OCI-LY1 (cell line): ENCODE measurements around the gene C16orf74.

ENCODE experiments used
- H2AFZ ChIP-seq: fragments of 200-600 bp; sonication (generic), shearing (Covaris generic); 2 replicates; pipeline ENCODE4 v1.6.0; 2014; ENCODE audit warnings: antibody characterized with exemption, mild to moderate bottlenecking, low read length
- H3F3A ChIP-seq: fragments of 200-600 bp; sonication (generic), shearing (Covaris generic); 2 replicates; pipeline ENCODE4 v1.6.0; 2014; ENCODE audit warnings: mild to moderate bottlenecking, antibody characterized with exemption, low read length, moderate library complexity; ENCODE audit not compliant: insufficient read depth
- H3K27ac ChIP-seq: fragments of 200-600 bp; sonication (generic); 2 replicates; pipeline ENCODE4 v1.5.1; 2014; ENCODE audit warnings: low read length, mixed run types, mild to moderate bottlenecking, low read depth; ENCODE audit not compliant: poor library complexity, severe bottlenecking
- H3K27me3 ChIP-seq: fragments of 200-600 bp; sonication (generic); 2 replicates; pipeline ENCODE4 v1.6.0; 2014; ENCODE audit warnings: antibody characterized with exemption, mild to moderate bottlenecking, low read length, moderate library complexity; ENCODE audit not compliant: insufficient read depth
- H3K36me3 ChIP-seq: fragments of 200-600 bp; sonication (generic); 2 replicates; pipeline ENCODE4 v1.6.1; 2014; ENCODE audit warnings: mild to moderate bottlenecking, antibody characterized with exemption, low read length, moderate library complexity, mixed read lengths; ENCODE audit not compliant: insufficient read depth
- H3K4me1 ChIP-seq: fragments of 200-600 bp; sonication (generic); 2 replicates; pipeline ENCODE4 v1.5.1; 2014; ENCODE audit warnings: mild to moderate bottlenecking, low read length, moderate library complexity; ENCODE audit not compliant: insufficient read depth, severe bottlenecking
- H3K4me2 ChIP-seq: fragments of 200-600 bp; sonication (generic), shearing (Covaris generic); 2 replicates; pipeline ENCODE4 v1.6.1; 2014; ENCODE audit warnings: low read length
- H3K4me3 ChIP-seq: fragments of 200-600 bp; sonication (generic); 2 replicates; pipeline ENCODE4 v1.5.1; 2014; ENCODE audit warnings: low read length, low read depth, mild to moderate bottlenecking, mixed read lengths; ENCODE audit not compliant: poor library complexity, severe bottlenecking
- H3K79me2 ChIP-seq: fragments of 200-600 bp; shearing (Covaris generic); 2 replicates; pipeline ENCODE4 v1.6.1; 2016; ENCODE audit warnings: mixed run types, low read length, mixed read lengths; ENCODE audit not compliant: insufficient read depth
- H3K9ac ChIP-seq: fragments of 200-600 bp; sonication (generic), shearing (Covaris generic); 2 replicates; pipeline ENCODE4 v1.6.1; 2014; ENCODE audit warnings: mild to moderate bottlenecking, low read length, mixed read lengths
- H3K9me2 ChIP-seq: fragments of 200-600 bp; sonication (generic), shearing (Covaris generic); 2 replicates; pipeline ENCODE4 v1.6.1; 2014; ENCODE audit warnings: low read depth, mild to moderate bottlenecking, low read length, mixed read lengths
- H3K9me3 ChIP-seq: fragments of 200-600 bp; shearing (Covaris generic); 2 replicates; pipeline ENCODE4 v1.6.1; 2014; ENCODE audit warnings: low read length, mixed read lengths
- H4K20me1 ChIP-seq: fragments of 200-600 bp; sonication (generic), shearing (Covaris generic); 2 replicates; pipeline ENCODE4 v1.6.0; 2016; ENCODE audit warnings: mild to moderate bottlenecking, low read length; ENCODE audit not compliant: insufficient read depth
- CTCF ChIP-seq: fragments of 200-600 bp; sonication (generic), shearing (Covaris generic); IDR thresholded peaks from 2 replicates; pipeline ENCODE4 v1.5.1; 2017; ENCODE audit warnings: mild to moderate bottlenecking, antibody characterized with exemption, low read length, moderate library complexity, mixed read lengths
- EZH2 ChIP-seq: fragments of 200-600 bp; sonication (generic), shearing (Covaris generic); IDR thresholded peaks from 2 replicates; pipeline ENCODE4 v1.8.0; 2017; ENCODE audit warnings: borderline replicate concordance, mixed run types, mild to moderate bottlenecking, antibody characterized with exemption, low read length, moderate library complexity, mixed read lengths

Gene C16orf74

GRCh38 chr16:85698935-85699558 is 51.8 kb downstream of the C16orf74 start:
- Histone ChIP-seq H3K9me3 (no peaks in the 10 kb centered on the region), H2AFZ (no peak overlapping the region), H3K9me2 (no peaks in the 10 kb centered on the region), H3K4me1 (peaks cover 12% of the 10 kb centered on the region), H3K79me2 (no peaks in the 10 kb centered on the region), H3K27ac (no peak overlapping the region), H3K9ac (no peak overlapping the region), H3K36me3 (no peaks in the 10 kb centered on the region), H3K27me3 (peaks cover 4% of the 10 kb centered on the region; the same call in 1 of the 2 replicates), H3K4me2 (no peak overlapping the region), H3F3A (no peaks in the 10 kb centered on the region), H3K4me3 (no peak overlapping the region), H4K20me1 (no peaks in the 10 kb centered on the region)
- peak; percentile 14; the same call in 1 of the 2 replicates for TF ChIP-seq CTCF
- no peak for TF ChIP-seq EZH2

GRCh38 chr16:85698459-85698891 is 52.4 kb downstream of the C16orf74 start:
- Histone ChIP-seq H3K9me3 (no peaks in the 10 kb centered on the region), H3K9me2 (no peaks in the 10 kb centered on the region), H3K4me2 (no peak overlapping the region), H3K9ac (no peak overlapping the region), H3K27me3 (peaks cover 4% of the 10 kb centered on the region; the same call in 1 of the 2 replicates), H3F3A (no peaks in the 10 kb centered on the region), H2AFZ (no peak overlapping the region), H3K79me2 (no peaks in the 10 kb centered on the region), H3K27ac (no peak overlapping the region), H3K4me3 (no peak overlapping the region), H3K4me1 (peaks cover 12% of the 10 kb centered on the region), H3K36me3 (no peaks in the 10 kb centered on the region), H4K20me1 (no peaks in the 10 kb centered on the region)
- TF ChIP-seq EZH2, result no peak
- no peak for TF ChIP-seq CTCF

GRCh38 chr16:85697431-85697830 is 53.5 kb downstream of the C16orf74 start:
- Histone ChIP-seq H3K4me3 (no peak overlapping the region), H3K9me2 (no peaks in the 10 kb centered on the region), H3K79me2 (no peaks in the 10 kb centered on the region), H4K20me1 (no peaks in the 10 kb centered on the region), H3K9ac (no peak overlapping the region), H3K27me3 (peaks cover 4% of the 10 kb centered on the region; the same call in 1 of the 2 replicates), H3K4me1 (peaks cover 12% of the 10 kb centered on the region), H3F3A (no peaks in the 10 kb centered on the region), H3K9me3 (no peaks in the 10 kb centered on the region), H3K36me3 (no peaks in the 10 kb centered on the region), H3K4me2 (peak overlapping the region; percentile 14; the same call in 1 of the 2 replicates), H3K27ac (no peak overlapping the region), H2AFZ (no peak overlapping the region)
- TF ChIP-seq CTCF (no peak), EZH2 (no peak)
